Heart left ventricle (tissue), 16 donors: ENCODE measurements around the gene CDC42SE2. TPM values are rescaled to one million over a fixed set of nuclear protein-coding genes. Genes with fewer than 3 reads are reported as not detected.
A peak's percentile ranks its signal among the peaks of the same experiment; 100 is the strongest.

Experiments used
- ATAC-seq, 4 donors: fragments of 200-7000 bp; cut with Tn5 transposase; one replicate each; pipeline ENCODE4 v1.9.1; 2020 to 2022; ENCODE audit warnings: moderate library complexity in 4 of 4, mild to moderate bottlenecking in 3 of 4, moderate number of reproducible peaks in 1 of 4
- DNase-seq, 5 donors: peaks; one replicate each; pipeline ENCODE4 v3.0.0-alpha.2; 2020
- H3K27ac ChIP-seq, 12 donors: fragments of 200-600 bp; sonication (generic) in 4 of 12; one replicate each; pipeline versions ENCODE4 v1.5.0 to v1.8.0; 2016 to 2022; ENCODE audit warnings: mild to moderate bottlenecking in 2 of 12
- H3K27me3 ChIP-seq, 9 donors: fragments of 200-600 bp; sonication (generic) in 2 of 9; one replicate each; pipeline versions ENCODE4 v1.5.1 to v1.8.0; 2016 to 2022; ENCODE audit warnings: mild to moderate bottlenecking in 3 of 9
- H3K36me3 ChIP-seq, 9 donors: fragments of 200-600 bp; sonication (generic) in 2 of 9; one replicate each; pipeline versions ENCODE4 v1.5.0 to v1.8.0; 2018 to 2022; ENCODE audit warnings: mild to moderate bottlenecking in 2 of 9
- H3K4me1 ChIP-seq, 12 donors: fragments of 200-600 bp; sonication (generic) in 4 of 12; one replicate each; pipeline versions ENCODE4 v1.5.0 to v1.8.0; 2016 to 2022; ENCODE audit warnings: mild to moderate bottlenecking in 3 of 12
- H3K4me3 ChIP-seq, 12 donors: fragments of 200-600 bp; sonication (generic) in 4 of 12; one replicate each; pipeline versions ENCODE4 v1.5.0 to v1.8.0; 2017 to 2022; ENCODE audit warnings: mild to moderate bottlenecking in 9 of 12, moderate library complexity in 4 of 12
- H3K9me3 ChIP-seq, 12 donors: fragments of 200-600 bp; sonication (generic) in 4 of 12; one replicate each; pipeline versions ENCODE4 v1.5.0 to v1.8.0; 2016 to 2022; ENCODE audit warnings: mild to moderate bottlenecking in 1 of 12
- CTCF ChIP-seq, 12 donors: fragments of 200-600 bp; sonication (generic) in 4 of 12; IDR thresholded peaks; one replicate each; pipeline versions ENCODE4 v1.5.0 to v1.8.0; 2018 to 2022; ENCODE audit warnings: antibody characterized with exemption in 12 of 12, mild to moderate bottlenecking in 5 of 12
- POLR2A ChIP-seq, 2 donors: fragments of 450-650 bp; IDR thresholded peaks; one replicate each; pipeline ENCODE4 v1.6.1; 2017; ENCODE audit warnings: antibody characterized with exemption in 2 of 2, mild to moderate bottlenecking in 2 of 2, moderate library complexity in 2 of 2
- WGBS, 4 donors: extraction: QIAGEN DNeasy Blood & Tissue Kit in 2 of 4; methylation state at CpG; one replicate each; pipeline versions ENCODE4 v1.1.5 to v1.1.7; 2013 to 2018; 5-methylcytosine and 5-hydroxymethylcytosine counted together
- intact Hi-C, 10 donors: fragments of 100-400 bp; cut with DNase I; formaldehyde crosslinking; loops; one replicate each; pipeline versions ENCODE4 v1.11.1 to v1.14.2; 2022
- polyA plus RNA-seq, 2 donors: library from polyadenylated mRNA; stranded (reverse); fragments of 200-250 nt; gene quantifications; one replicate each; pipeline ENCODE4 v1.2.3, GENCODE V29; 2013
- total RNA-seq, 9 donors: library from RNA; depleted of rRNA in 2 of 9; stranded (reverse); fragments of >200 nt in 2 of 9; fragmentation: NEBNext Ultra II Directional in 3 of 9; extraction: Animal tissue kit (Norgen Biotek cat#: 25700) in 3 of 9; gene quantifications; one replicate each; pipeline versions ENCODE4 v1.1.0 to v1.2.4, GENCODE V29; 2016 to 2023
- donor health status: ischemic (EF 13 %, LVEDD 7.1; RV severe dilation, severe dysfunction).
- donor health status: healthy with polysubstance abuse.
- donor health status: DM: no; HTN: yes; CAD: no.
- donor health status: DM: no; HTN: no; CAD: no.
- donor health status: ischemic (EF 25% LVEDD 6.9; RV normal size, moderate dysfunction).
- donor health status: ischemic (EF 25% LVEDD 5.7; RV mildly dilated, moderate dysfunction).
- donor health status: healthy.
- donor health status: DM: yes; HTN: yes; CAD: no.
- donor health status: ischemic (EF 35%, LVEDD 5.7; RV mildly dilated, moderate dysfunction).
- donor health status: nonischemic (EF 11% LVEDD 7.7; RV severe dilation, severe dysfunction).
- donor health status: DM: yes; HTN: yes; CAD: no.
- donor health status: PGD.
- donor health status: ischemic (EF 29% LVEDD 5.4; RV normal size, mild dysfunction).
- donor health status: nonischemic (EF 23%, LVEDD 6.1; RV moderate dilation, normal function).

CDC42SE2 gene
- total and polyA plus RNA-seq, 11 donors: 4.8 to 29.2 (median 12.4) TPM

- Histone ChIP-seq H3K4me3 (peak overlapping the region; percentile 85 to 100 (median 94)), H3K27me3 (no peaks in the 10 kb centered on the region), H3K4me1 (peaks cover 0 to 61% (median 9%) of the 10 kb centered on the region in 12 donors), H3K36me3 (no peaks in the 10 kb centered on the region), H3K9me3 (no peaks in the 10 kb centered on the region), H3K27ac (peak overlapping the region in 11 of 12 donors; percentile 83 to 95 (median 87))
- intact Hi-C loops: loop anchor here (2.0 to 10.0 kb wide), 9 partner anchors 92 to 1360 kb away; partner anchors contain the start of genes LYRM7 (in 4 of the 10), HINT1 (in 3 of the 10), CHSY3 (in 1 of the 10) and RAPGEF6 (in 1 of the 10)
- peak in 1 of 4 donors; percentile 29 for ATAC-seq
- TF ChIP-seq CTCF (IDR thresholded peaks at IDR 0.05) (no peak), POLR2A (IDR thresholded peaks at IDR 0.05) (no peak)
- DNase-seq: peak in 4 of 5 donors; percentile 15 to 68 (median 38)
- 1 to 3% (median 1%) methylated on average over 28 to 34 of the region's 34 CpGs for WGBS, 4 donors
These were observed 722 bp downstream of the CDC42SE2 start for GRCh38 chr5:131264451-131265099.

- Histone ChIP-seq H3K4me1 (peaks cover 0 to 69% (median 9%) of the 10 kb centered on the region in 12 donors), H3K27ac (peak overlapping the region in 3 of 12 donors; percentile 92 to 95 (median 94)), H3K36me3 (no peaks in the 10 kb centered on the region), H3K27me3 (no peaks in the 10 kb centered on the region), H3K4me3 (peak overlapping the region in 8 of 12 donors; percentile 85 to 100 (median 94)), H3K9me3 (no peaks in the 10 kb centered on the region)
- no peak for ATAC-seq
- TF ChIP-seq CTCF (IDR thresholded peaks at IDR 0.05) (peak in 7 of 12 donors; percentile 6 to 46 (median 22)), POLR2A (IDR thresholded peaks at IDR 0.05) (no peak)
- WGBS, 4 donors: 37 to 54% (median 45%) methylated on average over 2 of the region's 2 CpGs
- no peak for DNase-seq
- intact Hi-C loops: loop anchor here in 7 of 10 donors (2.0 to 10.0 kb wide), 6 partner anchors 95 to 1361 kb away; partner anchors contain the start of genes HINT1 (in 3 of the 7), CHSY3 (in 1 of the 7), LYRM7 (in 1 of the 7) and RAPGEF6 (in 1 of the 7)
These were observed 1.5 kb downstream of the CDC42SE2 start for GRCh38 chr5:131265311-131265803.

- Histone ChIP-seq H3K27ac (peak overlapping the region in 1 of 12 donors; percentile 94), H3K9me3 (no peaks in the 10 kb centered on the region), H3K4me1 (peaks cover 0 to 73% (median 10%) of the 10 kb centered on the region in 12 donors), H3K27me3 (no peaks in the 10 kb centered on the region), H3K36me3 (no peaks in the 10 kb centered on the region), H3K4me3 (peak overlapping the region in 1 of 12 donors; percentile 89)
- TF ChIP-seq POLR2A (IDR thresholded peaks at IDR 0.05): no peak
- no peak for TF ChIP-seq CTCF (IDR thresholded peaks at IDR 0.05)
- ATAC-seq (no peak), DNase-seq (no peak)
- WGBS, 4 donors: 92 to 95% (median 93%) methylated on average over 16 of the region's 16 CpGs
- intact Hi-C loops: loop anchor here in 7 of 10 donors (10.0 kb wide), 5 partner anchors 102 to 1362 kb away; partner anchors contain the start of genes HINT1 (in 3 of the 7), CHSY3 (in 1 of the 7) and RAPGEF6 (in 1 of the 7)
These were observed 2.7 kb downstream of the CDC42SE2 start for GRCh38 chr5:131266370-131267060.
